Loucy (cell line): ENCODE data around the gene MACROD2.

Source experiments
- EZH2phosphoT487 ChIP-seq: fragments of 200-600 bp; IDR thresholded peaks from 2 replicates; pipeline ENCODE4 v1.6.1; 2018; ENCODE audit warnings: antibody characterized with exemption, mild to moderate bottlenecking, moderate library complexity, borderline replicate concordance
- TF ChIP-seq, protein P1 (sequence below): fragments of 200-600 bp; sonication (generic); conservative IDR thresholded peaks from 2 replicates; pipeline ENCODE4 v1.5.1; 2014; ENCODE audit warnings: mild to moderate bottlenecking, antibody characterized with exemption, low read length

DNA sequence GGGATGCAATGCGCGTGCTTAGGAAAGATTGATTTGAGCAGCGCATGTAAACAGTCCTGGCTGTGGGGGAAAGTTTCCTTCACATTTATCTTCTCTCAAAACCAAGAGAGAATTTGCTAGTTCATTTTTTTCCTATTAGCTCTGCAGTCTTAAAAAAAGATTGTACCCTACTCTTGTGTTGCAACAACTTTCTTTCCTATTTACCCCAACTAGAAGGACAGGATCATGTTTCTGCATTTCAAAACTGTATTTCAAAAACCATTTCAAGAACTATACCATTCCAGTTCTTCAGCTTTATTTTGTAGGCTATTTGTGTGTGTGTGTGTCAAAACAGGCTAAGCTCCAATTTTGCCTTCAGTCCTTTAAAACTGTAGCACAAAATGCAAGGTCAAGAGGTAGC lies 2104.8 kb downstream of the MACROD2 start:
- TF ChIP-seq, protein P1, sequence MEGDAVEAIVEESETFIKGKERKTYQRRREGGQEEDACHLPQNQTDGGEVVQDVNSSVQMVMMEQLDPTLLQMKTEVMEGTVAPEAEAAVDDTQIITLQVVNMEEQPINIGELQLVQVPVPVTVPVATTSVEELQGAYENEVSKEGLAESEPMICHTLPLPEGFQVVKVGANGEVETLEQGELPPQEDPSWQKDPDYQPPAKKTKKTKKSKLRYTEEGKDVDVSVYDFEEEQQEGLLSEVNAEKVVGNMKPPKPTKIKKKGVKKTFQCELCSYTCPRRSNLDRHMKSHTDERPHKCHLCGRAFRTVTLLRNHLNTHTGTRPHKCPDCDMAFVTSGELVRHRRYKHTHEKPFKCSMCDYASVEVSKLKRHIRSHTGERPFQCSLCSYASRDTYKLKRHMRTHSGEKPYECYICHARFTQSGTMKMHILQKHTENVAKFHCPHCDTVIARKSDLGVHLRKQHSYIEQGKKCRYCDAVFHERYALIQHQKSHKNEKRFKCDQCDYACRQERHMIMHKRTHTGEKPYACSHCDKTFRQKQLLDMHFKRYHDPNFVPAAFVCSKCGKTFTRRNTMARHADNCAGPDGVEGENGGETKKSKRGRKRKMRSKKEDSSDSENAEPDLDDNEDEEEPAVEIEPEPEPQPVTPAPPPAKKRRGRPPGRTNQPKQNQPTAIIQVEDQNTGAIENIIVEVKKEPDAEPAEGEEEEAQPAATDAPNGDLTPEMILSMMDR, result no peak
- TF ChIP-seq EZH2phosphoT487, result no peak
